ENCODE measurements around the gene CNPY2. TPM values are rescaled to one million over a fixed set of nuclear protein-coding genes. Genes with fewer than 3 reads are reported as not detected.
"Not testable (repeated sequence)": the region's sequence is repeated elsewhere in the genome, so short reads cannot be mapped to it uniquely, and the experiment has no call there.

The CNPY2 gene
- total RNA-seq, 3 donors from 2014 or later, result 75.5 to 79.3 (median 77.7) TPM

GRCh38 chr12:56358836-56359532 lies 43.2 kb upstream of the CNPY2 start:
- no peak overlapping the region for H3K4me3 ChIP-seq
- intact Hi-C loops (cut with DNase I, micrococcal nuclease), result no loop called here
- H3K9me3 ChIP-seq, result no peaks in the 10 kb centered on the region
- ATAC-seq (no peak), DNase-seq (peak in 1 of 3 donors; percentile 23)
- no peak for TF ChIP-seq CTCF (IDR thresholded peaks at IDR 0.05)
- H3K36me3 ChIP-seq (ENCODE audit: low read depth), result no peaks in the 10 kb centered on the region
- H3K4me1 ChIP-seq (ENCODE audit: low read depth), result peaks cover 10% of the 10 kb centered on the region

- TF ChIP-seq CTCF (IDR thresholded peaks at IDR 0.05), result no peak
- DNase-seq, result no peak
- intact Hi-C loops (cut with DNase I, micrococcal nuclease), result no loop called here
- Histone ChIP-seq H3K4me1 (ENCODE audit: low read depth) (no peaks in the 10 kb centered on the region), H3K4me3 (no peak overlapping the region), H3K9me3 (no peaks in the 10 kb centered on the region), H3K36me3 (ENCODE audit: low read depth) (peaks cover 20% of the 10 kb centered on the region)
- ATAC-seq, result no peak
Observed at GRCh38 chr12:56351325-56351724, 35.5 kb upstream of the CNPY2 start.

GRCh38 chr12:56350662-56351061 lies 34.9 kb upstream of the CNPY2 start:
- Histone ChIP-seq H3K9me3 (no peaks in the 10 kb centered on the region), H3K4me1 (ENCODE audit: low read depth) (no peaks in the 10 kb centered on the region), H3K36me3 (ENCODE audit: low read depth) (peaks cover 20% of the 10 kb centered on the region), H3K4me3 (no peak overlapping the region)
- TF ChIP-seq CTCF (IDR thresholded peaks at IDR 0.05), result no peak
- DNase-seq, result no peak
- ATAC-seq, result no peak
- intact Hi-C loops (cut with DNase I, micrococcal nuclease), result no loop called here

GRCh38 chr12:56348776-56349175 lies 33.0 kb upstream of the CNPY2 start:
- Histone ChIP-seq H3K4me1 (ENCODE audit: low read depth) (no peaks in the 10 kb centered on the region), H3K4me3 (no peak overlapping the region), H3K9me3 (no peaks in the 10 kb centered on the region), H3K36me3 (ENCODE audit: low read depth) (peaks cover 20% of the 10 kb centered on the region)
- intact Hi-C loops (cut with DNase I, micrococcal nuclease), result no loop called here
- DNase-seq (no peak), ATAC-seq (no peak)
- TF ChIP-seq CTCF (IDR thresholded peaks at IDR 0.05), result no peak

GRCh38 chr12:56347255-56347654 lies 31.5 kb upstream of the CNPY2 start:
- DNase-seq; ATAC-seq; H3K4me3 ChIP-seq; H3K4me1 ChIP-seq (ENCODE audit: low read depth); H3K9me3 ChIP-seq; intact Hi-C loops (cut with DNase I, micrococcal nuclease): not testable (repeated sequence)
- peaks cover 13% of the 10 kb centered on the region for H3K36me3 ChIP-seq (ENCODE audit: low read depth)

- Histone ChIP-seq H3K36me3 (ENCODE audit: low read depth) (peaks cover 13% of the 10 kb centered on the region), H3K4me1 (ENCODE audit: low read depth) (no peaks in the 10 kb centered on the region), H3K9me3 (no peaks in the 10 kb centered on the region), H3K4me3 (no peak overlapping the region)
- DNase-seq, result no peak
- ATAC-seq, result peak; percentile 22
- intact Hi-C loops (cut with DNase I, micrococcal nuclease), result no loop called here
- no peak for TF ChIP-seq CTCF (IDR thresholded peaks at IDR 0.05)
Observed at GRCh38 chr12:56346675-56347074, 30.9 kb upstream of the CNPY2 start.

- H3K4me3 ChIP-seq; H3K9me3 ChIP-seq; DNase-seq; intact Hi-C loops (cut with DNase I, micrococcal nuclease); H3K4me1 ChIP-seq (ENCODE audit: low read depth); ATAC-seq; H3K36me3 ChIP-seq (ENCODE audit: low read depth): not testable (repeated sequence)
Observed at GRCh38 chr12:56342290-56342689, 26.5 kb upstream of the CNPY2 start.

Measured in mucosa of descending colon (tissue), 3 donors.